Measurements from ENCODE around the gene CPB1.
"Not testable (repeated sequence)": the region's sequence is repeated elsewhere in the genome, so short reads cannot be mapped to it uniquely, and the experiment has no call there.

CPB1 gene

DNA sequence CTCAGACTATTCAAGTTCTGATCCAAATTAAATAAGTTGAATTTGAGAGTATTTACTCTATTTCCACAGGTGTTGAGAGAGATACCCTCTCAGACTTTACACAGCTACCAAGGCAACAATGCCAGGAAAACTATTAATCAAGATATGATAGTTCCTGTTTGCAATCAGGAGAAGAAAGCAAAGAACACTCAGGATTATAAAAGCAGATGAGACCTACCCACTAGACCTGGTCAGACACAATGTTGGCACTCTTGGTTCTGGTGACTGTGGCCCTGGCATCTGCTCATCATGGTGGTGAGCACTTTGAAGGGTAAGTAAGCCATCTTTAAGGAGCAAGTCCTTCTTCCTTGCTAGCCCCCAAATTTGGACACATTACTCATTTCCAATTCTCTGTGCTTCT, at the start of gene CPB1:
CPB1 (plus strand) TSS at position 227 of the 400 bp plus-strand sequence; CDS start at position 240, 13 bp downstream.
- DNase-seq: no peak

DNA sequence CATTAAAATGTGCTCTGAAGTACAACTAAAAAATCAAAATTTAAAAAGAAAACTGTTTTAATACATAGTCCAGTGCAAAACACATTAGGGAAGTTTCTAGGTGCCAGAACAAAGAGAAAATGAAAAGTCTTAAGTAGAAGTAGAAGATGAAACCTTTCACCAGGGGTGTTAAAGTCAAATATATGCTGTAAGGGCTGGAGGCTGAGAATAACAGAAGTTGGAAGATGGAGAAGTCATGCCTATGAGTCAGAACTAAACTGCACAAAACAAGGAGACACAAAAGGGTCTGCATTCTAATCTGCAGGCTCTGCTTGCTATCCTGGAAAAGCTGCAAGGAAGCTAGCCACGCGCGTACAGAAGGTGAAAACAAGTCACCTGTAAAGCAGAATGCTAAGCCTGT, 48.7 kb upstream of the CPB1 start:
- DNase-seq: no peak

GRCh38 chr3:148785026-148785425, 42.6 kb upstream of the CPB1 start:
- not testable (repeated sequence) for DNase-seq

GRCh38 chr3:148786159-148786558, 41.5 kb upstream of the CPB1 start:
- DNase-seq: not testable (repeated sequence)

DNA sequence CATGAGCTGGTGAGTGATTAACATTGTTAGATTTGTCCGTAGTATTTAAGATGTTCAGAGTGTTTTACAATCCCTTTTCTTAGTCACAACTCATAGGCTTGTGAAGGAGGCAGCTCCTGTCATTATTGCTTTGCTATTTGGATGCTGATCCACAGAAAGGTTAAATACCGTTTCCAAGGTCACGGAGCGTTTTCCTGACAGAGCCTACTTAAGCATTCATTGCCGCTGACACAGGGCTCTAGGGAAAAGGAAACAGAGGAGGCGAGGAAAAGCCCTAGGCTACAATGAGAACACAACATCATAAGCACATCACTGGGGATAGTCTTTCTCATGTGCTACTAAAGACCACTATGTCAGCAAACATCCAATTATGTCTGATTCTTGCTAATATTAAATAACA, 38.5 kb upstream of the CPB1 start:
- DNase-seq: no peak

DNA sequence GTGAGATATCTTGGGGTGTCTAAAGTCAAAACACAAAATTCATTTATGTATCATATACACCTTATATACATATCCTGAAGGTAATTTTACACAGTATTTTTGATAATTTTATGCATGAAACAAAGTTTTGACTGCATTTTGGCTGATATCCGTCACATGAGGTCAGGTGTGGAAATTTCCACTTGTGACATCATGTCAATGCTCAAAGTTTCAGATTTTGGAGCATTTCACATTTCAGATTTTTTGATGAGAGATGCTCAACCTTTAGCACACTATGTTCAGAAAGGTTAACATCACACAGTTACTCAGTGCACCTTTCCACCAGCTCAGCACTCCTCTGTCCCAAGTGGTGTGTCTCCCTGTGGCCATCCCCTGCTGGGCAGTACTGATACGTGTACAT, 37.7 kb upstream of the CPB1 start:
- DNase-seq: no peak

DNA sequence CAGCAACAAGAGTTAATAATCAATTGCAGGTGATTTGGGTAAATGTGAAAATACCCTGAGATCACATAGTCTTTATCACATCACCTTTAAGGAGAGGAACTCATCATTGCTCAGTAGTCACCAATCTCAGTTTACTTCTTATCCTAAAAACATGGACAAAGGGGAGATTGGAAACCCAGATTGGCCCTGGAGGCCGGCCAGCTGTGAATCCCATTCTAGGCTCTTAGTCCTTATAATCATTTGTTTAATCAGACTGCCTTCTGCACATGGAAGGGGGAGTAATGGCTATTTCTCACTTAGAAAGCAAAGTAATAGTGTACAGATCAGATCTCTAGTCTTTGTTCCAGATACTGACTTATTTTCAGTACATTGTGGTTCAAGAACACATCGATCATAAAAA, 37.2 kb upstream of the CPB1 start:
- no peak for DNase-seq

DNA sequence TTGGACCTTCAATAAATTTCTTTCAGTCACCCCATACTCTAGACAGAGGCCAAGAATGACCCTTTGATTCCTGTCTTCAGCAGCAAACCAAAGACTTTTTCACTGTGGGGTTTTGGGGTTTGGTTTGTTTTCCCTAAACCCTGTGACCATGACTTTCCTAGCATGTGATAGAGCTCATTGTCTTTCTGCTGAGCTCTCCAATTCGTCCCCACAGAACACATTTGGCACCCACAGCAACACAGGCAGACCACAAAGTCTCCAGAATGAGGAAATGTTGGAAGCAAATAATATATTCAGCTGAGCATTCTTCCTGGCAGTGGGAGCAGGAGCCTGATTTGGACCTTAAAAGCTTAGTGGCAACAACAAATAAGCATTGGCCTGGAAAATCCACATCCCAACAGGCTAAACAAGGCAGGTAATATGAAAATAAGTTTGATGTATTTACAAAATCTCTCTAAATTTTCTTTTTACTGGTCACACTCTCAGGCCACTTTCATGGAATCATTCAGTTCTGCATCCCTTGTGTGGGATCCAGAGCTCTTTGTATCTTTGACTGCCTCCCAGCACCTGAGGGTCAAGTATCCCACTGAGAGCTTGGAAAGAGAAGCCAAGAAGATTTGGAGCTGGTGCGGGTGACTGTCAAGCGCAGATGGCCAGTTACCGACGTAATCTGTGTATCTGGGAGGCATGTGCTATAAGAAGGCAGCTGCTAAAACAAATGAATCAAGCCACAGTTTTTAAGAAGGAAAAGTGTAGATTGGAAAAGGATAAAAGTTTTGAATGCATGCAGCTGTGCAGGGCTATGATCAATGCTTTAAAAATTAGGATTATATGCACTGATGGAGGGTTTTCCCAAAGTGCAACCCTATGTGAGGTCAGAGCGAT, 36.5 kb upstream of the CPB1 start:
- DNase-seq: no peak

DNA sequence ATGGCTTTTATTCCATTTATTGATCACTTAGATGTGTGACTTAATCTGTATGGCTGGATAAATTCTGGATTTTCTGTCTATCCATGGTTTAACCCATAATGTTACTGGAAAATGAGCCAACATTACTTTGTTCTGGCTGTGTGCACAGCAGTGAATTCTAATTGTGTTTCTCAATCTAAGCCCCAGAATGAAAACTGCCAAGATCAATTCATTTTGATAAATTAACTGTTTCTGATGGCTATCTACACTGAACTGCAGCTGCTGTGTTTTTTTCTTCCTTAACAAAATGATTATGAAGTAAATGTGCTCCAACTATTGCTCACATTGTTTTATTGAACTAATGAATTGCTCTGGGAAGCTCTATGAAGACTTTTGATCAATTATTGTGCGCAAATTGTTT, 35.7 kb upstream of the CPB1 start:
- no peak for DNase-seq

DNA sequence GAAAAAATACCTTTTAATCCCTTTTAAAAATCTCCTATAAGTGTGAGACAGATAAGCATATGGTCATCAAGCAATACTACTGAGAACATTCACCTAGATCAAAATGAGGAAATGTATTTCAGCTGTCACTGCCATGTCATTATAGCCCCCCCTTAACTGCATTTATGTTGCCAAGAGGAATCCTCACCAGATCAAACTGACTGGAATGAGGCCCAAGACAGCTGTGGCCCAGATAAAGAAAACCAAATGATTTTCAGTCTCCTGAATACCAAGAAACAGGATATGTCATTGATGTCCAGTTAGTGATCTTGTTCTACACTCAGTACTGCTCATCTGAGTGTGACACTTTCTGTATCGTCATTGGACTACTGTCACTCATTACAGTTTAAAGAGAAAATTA, 35.1 kb upstream of the CPB1 start:
- DNase-seq: no peak

GRCh38 chr3:148796799-148797198, 30.8 kb upstream of the CPB1 start:
- no peak for DNase-seq

DNA sequence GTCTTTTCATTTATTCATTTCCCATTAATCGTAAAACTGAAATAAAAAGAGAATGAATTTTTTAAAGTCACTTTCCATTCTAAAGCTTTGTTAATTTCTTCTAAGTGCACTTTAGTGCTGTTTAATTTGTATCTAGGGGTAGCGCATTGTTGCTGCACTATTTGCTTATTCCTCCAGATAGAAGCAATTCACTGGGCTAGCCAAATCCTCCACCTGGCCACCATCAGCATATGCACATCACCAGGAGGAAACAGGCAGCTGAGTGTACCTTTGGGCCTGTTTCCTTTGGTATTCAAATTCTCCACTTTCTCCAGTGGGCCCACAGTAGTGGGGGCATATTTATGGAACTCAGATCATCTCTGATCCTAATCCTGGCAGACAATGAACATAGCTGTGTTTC, 29.8 kb upstream of the CPB1 start:
- DNase-seq: no peak

DNA sequence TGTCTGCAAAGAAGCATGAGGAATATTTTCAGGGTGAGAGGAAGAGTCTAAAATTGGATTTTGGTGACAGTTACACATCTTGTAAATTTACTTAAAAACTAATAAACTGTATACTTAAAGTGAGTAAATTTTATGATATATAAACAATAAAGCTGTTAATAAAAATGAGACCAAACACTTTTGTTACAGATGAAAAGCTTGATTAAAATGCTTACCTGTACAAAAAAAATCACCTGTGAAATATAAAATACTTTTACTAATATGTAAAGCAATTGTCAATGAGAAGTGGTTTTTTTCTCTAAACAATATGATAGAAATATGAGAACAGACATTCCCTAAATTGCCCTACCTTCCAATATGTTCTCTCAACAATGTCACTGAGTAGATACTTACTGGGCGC, 27.2 kb upstream of the CPB1 start:
- DNase-seq: no peak

- no peak for DNase-seq
Observed at GRCh38 chr3:148809835-148810234, 17.8 kb upstream of the CPB1 start.

DNA sequence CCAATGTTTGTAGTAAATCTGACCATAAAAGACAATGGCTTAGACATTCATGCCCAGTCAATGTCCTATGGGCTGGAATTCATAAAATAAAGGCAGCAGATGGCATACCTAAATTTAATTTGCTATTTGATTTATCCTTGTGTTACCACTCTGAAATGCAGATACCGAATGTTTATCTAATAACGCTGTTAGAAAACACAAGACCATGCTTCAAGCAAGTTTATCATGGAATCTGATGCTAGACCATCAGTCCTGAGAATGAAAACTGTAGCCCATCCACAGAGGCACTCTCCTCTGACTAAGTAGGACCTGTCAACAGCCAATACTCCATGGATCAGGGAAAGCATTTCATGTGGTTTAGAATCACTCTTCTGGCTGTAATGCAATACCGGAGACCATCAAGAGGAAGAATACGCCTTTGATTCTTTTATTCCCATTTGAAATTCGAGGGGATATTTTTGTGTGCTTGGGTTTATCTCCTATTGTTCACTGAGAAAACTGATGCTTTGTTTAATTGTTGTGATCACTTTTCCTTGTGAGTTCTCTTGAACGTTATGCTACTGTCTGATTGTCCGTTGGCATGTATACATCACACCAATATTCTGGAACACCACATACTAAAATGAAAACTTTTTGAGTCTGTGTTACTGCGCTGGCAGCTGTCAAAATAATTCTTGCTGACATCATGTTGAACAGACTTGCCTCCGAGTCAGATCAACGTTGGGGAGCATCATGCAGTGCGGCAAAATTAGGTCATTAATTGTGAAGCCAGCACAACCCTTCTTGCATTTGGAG, 12.1 kb upstream of the CPB1 start:
- no peak for DNase-seq

DNA sequence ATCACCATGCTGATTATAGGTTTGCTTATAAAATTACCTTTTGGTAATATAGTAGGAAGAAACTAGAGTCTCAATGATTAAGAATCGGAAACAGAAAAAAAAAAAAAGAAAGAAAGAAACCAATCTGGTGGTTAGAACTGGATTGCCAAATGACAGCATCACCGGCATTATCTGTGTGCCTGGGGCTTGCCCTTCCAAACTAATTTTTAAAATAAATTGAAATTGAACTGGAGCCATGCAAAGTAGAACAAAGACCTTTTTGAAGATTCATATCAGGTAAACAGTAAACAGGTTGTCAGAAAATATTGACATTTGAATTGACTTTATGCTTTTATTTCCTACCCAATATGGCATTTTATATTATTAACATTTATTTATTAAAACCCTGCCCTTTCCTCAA, 11.2 kb upstream of the CPB1 start:
- DNase-seq: no peak

DNA sequence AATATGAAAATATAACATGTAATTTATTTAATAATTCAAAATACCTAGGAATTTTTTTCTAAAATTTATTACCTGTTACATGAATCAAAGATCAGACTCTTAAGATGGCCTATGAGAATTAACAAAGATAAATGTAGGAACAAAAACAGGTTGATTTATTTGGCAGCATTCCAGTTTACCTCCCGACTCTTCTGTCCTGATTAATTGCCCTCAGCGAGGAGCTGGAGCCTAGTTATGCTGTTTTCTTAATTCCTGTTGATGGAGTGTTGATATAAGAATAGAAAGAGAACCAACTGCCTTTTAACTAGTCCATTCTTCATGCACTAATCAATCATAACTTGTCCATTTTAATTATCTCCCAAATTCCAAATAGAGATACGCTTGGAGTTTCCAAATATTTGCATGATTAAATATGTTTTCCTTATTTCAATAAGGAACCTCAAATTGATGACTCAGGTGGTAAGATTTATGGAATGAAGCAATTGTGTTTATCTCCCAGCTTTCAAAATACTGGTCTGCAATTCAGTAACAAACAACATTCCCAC, 10.6 kb upstream of the CPB1 start:
- no peak for DNase-seq

DNA sequence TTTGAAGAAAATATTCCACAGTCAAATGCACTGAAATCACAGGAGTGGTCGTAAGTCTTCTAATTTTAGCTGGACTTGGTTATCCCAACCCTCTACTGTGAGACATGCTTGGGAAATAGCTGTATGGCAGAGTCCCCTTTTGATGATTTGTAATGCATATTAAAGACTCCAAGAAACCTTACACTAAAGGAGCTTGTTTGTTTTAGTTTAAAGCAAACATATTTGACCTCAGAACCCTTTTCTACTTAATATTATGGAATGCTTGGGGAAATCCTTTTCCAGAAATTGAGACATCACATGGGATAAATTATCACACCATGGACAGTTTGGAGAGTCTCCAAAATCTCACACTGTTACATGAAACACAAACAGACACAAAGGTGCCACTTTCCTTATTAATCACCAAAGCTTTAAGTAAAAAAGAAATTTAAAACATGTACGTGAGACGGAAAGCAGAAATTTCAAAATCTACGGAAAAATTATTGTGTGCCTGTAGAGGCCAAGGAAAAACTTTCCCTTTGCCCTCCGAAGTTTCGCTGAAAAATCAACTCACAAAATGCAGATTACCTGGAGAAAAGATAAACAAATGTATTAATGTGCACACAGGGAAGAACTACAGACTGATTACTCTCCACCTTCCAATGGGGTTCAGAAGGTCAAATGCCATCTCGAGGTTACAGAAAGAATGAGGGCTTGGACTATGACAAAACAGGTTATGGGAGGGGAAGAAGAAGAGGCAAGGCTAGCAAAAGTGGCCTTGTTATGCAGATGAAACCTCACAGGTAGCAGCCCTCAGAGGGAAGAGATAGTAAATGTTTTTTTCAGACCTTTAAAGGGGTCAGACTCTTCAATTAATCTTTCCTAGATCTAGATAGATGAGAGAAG, 7.0 kb upstream of the CPB1 start:
- no peak for DNase-seq

- DNase-seq: no peak
Observed at GRCh38 chr3:148823026-148823425, 4.6 kb upstream of the CPB1 start.

GRCh38 chr3:148825476-148825875, 2.1 kb upstream of the CPB1 start:
- DNase-seq: no peak

GRCh38 chr3:148828136-148828690, 602 bp downstream of the CPB1 start:
- DNase-seq: no peak

DNA sequence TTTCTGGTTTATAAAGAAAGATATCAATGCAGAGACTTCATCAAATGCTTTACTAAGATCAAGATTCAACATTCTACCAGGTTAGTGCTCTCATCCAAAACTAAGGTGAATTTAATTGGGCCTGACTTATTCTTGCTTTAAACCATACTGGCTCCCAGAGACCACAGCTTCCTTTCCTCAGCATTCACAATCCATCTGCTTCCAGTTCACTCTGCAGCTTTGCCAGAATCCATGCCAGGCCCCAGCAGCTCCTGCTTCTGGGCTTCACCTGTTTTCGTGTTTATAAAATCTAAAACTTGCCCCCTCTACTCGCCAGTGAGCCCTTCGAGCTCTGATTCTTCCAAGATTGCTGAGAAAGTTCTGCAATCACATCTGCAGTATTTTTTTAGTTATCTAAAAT, 2.3 kb downstream of the CPB1 start:
- DNase-seq: no peak

GRCh38 chr3:148833223-148833622, 5.6 kb downstream of the CPB1 start:
- DNase-seq: no peak

Measured in stimulated activated CD4-positive, alpha-beta T cell treated with anti-CD3 and anti-CD28 coated beads, Interleukin-15, amount 100 ng/mL, for 24 hours (primary cell).